Stimulated activated CD4-positive, alpha-beta T cell treated with anti-CD3 and anti-CD28 coated beads, Interleukin-12 subunit alpha, Interleukin-12 subunit beta, amount 100 ng/mL, for 24 hours (primary cell): Measurements from ENCODE around the gene NDUFAF5.
"Not testable (repeated sequence)": the region's sequence is repeated elsewhere in the genome, so short reads cannot be mapped to it uniquely, and the experiment has no call there.

ENCODE experiments used
- DNase-seq, 2 experiments: peaks; one replicate each; pipeline ENCODE4 v3.0.0-alpha.2; 2020; ENCODE audit warnings: low read depth in 2 of 2

The NDUFAF5 gene, protein sequence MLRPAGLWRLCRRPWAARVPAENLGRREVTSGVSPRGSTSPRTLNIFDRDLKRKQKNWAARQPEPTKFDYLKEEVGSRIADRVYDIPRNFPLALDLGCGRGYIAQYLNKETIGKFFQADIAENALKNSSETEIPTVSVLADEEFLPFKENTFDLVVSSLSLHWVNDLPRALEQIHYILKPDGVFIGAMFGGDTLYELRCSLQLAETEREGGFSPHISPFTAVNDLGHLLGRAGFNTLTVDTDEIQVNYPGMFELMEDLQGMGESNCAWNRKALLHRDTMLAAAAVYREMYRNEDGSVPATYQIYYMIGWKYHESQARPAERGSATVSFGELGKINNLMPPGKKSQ

GRCh38 chr20:13784893-13785715 lies at the start of gene NDUFAF5, which contains the start of gene ESF1:
Gene NDUFAF5, plus strand, starts transcription at chr20:13785028. Its CDS starts 41 bp downstream, at chr20:13785069.
Gene ESF1, minus strand, starts transcription at chr20:13784919. Its CDS starts 1,779 bp downstream, at chr20:13783140.
- DNase-seq, result peak; percentile 83 to 86

DNA sequence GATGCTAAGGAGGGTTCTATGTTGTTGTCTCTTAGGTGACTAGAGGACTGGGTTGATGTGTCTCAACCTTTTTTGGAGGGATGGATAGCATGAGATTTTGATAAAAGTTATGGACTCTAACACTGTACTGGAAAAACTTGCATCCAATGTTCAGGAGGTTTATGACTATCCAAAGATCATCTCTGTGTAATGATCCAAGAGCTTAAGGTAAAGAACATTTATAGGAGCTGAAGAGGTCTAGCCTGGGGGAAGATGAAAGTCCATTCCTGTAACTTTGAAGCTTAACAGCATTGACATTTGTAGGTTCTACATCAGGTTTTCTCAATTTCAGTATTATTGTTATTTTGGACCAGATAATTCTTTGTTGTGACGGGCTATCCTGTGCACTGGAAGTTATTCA lies 49.0 kb upstream of the NDUFAF5 start:
- DNase-seq, result no peak

DNA sequence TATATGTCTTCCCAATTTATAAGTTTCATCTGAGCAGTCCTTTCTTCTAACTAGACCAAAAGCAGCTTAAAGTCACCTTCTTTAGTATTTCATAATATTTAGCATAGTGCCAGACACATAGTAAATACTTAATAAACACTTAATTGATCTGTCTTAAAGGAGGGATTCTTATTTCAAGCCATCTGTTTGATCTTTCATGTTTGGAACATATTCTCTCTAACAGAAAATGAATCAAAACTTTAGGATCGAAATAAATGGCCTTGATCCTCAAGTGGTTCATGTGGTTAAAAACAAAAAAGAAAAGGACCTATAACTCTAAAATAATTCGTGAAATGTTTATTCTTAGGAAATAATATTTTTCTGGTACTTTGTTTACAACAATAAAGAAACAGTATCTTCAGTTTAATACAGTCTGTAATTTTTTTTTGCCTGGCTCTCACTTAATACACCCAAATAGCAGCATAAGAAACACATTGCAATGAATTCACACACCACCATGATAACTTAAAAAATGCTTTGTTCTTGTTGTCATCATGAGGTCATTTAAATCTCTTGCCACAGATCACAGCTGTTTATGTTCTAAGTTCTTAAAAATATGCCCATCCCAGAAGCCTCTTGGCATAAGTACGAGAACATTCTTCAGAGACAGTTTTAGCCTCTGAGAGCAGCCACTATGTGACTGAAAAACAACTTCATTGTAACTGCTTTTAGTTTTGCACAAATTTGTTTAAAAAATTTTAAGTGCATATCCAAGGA lies 48.2 kb upstream of the NDUFAF5 start:
- no peak for DNase-seq

GRCh38 chr20:13738187-13738586 lies 46.6 kb upstream of the NDUFAF5 start:
- DNase-seq, result not testable (repeated sequence)

DNA sequence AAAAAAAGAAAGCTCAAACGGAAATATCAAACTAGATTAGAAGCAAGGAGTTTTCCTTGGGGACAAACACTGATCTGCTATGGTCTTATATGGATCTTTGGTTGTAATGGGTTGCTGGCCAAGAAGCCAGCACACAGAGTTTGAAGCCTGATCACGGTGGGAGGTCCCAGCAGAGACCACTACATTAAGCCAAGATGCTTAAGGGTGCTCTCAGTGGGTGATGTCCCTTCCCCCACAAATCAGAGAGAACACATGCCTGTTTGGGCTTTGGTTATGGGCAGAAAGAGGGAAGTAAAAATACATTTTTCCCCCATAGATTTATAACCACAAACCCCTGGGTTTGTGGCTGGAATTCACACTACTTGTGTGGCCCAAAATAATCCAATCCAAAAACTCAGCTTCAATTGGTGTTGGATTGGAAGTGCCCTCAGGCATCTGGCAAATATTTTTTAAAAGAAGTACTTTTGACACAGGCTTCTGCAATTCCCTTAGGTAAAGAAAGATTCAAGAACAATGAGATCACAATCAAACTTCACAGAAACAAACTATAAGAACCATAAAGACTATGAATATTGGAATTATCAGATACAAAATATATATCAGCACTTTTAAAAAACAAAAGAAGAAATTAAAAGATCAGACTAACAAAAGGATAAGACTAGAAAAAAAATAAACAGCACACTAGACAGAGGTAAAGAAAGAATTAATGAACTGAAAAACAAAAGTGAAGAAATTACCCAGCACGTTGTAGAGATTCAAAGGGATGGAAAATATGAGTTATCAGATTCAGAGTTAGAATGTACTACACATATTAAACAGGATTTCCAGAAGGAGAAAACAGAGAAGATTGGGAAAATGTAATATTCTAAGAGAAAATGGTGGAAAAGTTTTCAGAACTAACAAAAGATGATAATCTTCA lies 44.8 kb upstream of the NDUFAF5 start:
- no peak for DNase-seq

GRCh38 chr20:13741879-13742278 lies 42.9 kb upstream of the NDUFAF5 start:
- DNase-seq, result no peak

DNA sequence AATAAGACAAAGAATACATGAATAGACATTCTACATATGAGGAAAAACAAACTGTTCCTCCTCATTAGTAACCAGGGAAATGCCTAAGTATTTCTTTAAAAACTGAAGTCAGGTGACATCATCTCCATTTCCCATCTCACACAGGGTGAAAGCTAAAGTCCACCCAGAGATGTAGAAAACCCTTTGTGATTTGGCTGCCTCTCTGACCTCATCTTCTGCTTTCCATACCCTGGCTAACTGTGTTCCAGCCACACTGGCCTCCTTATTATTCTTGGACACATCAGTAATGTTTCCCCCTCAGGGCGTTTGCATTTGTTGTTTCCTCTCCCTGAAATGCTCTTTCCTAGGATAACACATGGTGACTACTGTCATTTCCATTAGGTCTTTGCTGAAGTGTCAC lies 40.5 kb upstream of the NDUFAF5 start:
- DNase-seq, result no peak

DNA sequence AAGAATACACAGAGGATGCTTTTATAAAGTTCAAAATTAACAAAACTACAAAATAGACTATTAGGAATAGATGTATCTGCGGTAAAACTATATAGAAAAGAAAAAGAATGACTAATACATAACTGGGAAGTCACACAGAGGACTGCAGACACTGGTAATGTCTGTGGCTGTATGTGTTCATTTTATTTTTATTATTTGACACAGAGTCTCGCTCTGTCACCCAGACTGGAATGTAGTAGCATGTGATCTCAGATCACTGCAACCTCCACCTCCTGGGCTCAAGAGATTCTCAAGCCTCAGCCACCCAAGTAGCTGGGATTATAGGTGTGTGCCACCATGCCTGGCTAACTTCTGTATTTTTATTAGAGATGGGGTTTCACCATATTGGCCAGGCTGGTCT lies 39.0 kb upstream of the NDUFAF5 start:
- no peak for DNase-seq

- no peak for DNase-seq
These were observed 35.0 kb upstream of the NDUFAF5 start for GRCh38 chr20:13749811-13750210.

DNA sequence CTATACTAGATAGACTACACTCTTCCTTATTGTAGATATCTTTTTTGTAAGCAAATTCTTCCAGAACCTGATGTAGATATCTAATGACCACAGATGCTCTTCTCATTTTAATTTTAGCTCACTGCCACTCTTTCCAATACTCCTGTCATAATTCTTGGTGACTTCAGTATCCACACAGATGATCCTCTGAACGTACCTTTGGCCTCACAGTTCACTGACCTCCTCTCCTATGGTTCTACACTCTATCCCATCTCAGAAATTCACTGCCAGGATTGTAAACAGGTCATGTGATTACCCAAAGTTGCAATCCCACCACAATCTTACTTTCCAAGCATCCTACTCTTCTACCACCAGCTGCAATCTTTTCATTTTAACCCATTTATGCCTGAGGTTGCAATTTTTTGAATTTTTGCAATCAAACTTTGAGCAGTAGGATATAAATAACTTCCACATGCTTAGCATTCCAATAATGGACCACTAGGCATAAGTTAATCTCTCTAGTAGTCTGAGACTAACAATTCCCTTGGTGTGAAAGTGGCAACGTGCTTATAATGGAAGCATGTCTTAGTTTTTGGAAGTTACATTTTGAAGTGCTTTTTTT lies 31.3 kb upstream of the NDUFAF5 start:
- DNase-seq, result no peak

GRCh38 chr20:13755809-13756208 lies 29.0 kb upstream of the NDUFAF5 start:
- no peak for DNase-seq

- DNase-seq, result no peak
These were observed 28.3 kb upstream of the NDUFAF5 start for GRCh38 chr20:13756551-13756950.

DNA sequence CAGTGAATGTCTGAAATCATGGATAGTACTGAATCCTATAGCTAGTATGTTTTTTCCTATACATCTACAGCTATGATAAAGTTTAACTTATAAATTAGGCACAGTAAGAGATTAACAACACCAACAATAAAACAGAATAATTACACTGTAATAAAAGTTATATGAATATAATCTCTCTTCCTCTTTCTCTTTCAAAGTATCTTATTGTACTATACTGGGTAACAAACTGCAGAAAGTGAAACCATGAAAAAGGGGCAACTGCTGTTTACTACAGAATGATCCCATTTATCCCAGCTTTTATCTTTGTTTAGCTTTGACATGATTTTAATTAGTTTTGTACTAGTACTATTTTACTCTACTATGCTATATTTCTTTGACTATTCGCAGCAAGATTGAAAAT lies 25.9 kb upstream of the NDUFAF5 start:
- DNase-seq, result no peak

DNA sequence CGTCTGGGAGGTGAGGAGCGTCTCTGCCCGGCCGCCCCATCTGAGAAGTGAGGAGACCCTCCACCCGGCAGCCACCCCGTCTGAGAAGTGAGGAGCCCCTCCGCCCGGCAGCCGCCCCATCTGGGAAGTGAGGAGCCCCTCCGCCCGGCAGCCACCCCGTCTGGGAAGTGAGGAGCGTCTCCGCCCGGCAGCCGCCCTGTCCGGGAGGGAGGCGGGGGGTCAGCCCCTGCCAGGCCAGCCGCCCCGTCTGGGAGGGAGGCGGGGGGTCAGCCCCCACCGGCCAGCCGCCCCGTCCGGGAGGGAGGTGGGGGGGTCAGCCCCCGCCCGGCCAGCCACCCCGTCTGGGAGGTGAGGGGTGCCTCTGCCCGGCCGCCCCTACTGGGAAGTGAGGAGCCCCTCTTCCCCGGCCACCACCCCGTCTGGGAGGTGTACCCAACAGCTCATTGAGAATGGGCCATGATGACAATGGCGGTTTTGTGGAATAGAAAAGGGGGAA lies 24.3 kb upstream of the NDUFAF5 start:
- not testable (repeated sequence) for DNase-seq

GRCh38 chr20:13765299-13765698 lies 19.5 kb upstream of the NDUFAF5 start:
- DNase-seq, result no peak

GRCh38 chr20:13765868-13766416 lies 18.9 kb upstream of the NDUFAF5 start:
- DNase-seq, result no peak

GRCh38 chr20:13770141-13770540 lies 14.7 kb upstream of the NDUFAF5 start:
- no peak for DNase-seq

GRCh38 chr20:13771853-13772453 lies 12.9 kb upstream of the NDUFAF5 start:
- no peak for DNase-seq

- no peak for DNase-seq
These were observed 12.3 kb upstream of the NDUFAF5 start for GRCh38 chr20:13772529-13772928.

DNA sequence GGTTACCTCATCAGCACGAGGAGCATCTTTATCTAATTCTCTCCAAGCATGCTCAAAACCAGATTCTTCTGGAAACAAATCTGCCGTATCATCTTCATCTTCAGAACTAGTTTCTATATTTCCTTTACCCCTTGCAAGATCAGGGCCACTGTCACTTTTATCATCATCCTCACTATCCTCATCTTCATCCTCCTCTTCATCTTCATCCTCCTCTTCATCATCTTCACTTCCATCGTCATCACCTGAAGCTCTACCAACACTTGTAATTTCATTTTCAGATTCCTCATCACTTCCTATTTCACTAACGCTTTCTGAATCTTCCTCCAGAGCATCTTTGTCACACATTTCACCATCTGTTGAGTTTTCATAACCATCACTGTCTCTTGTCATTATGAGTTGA lies 9.0 kb upstream of the NDUFAF5 start:
- no peak for DNase-seq
